ENCODE results near the gene INPP5A.

GRCh38 chr10:132606031-132606491, 68.5 kb downstream of the INPP5A start:
- TF ChIP-seq POLR2A (IDR thresholded peaks at IDR 0.05; ENCODE audit: low read depth, low read length) = no peak
- no peak for TF ChIP-seq POLR2AphosphoS5 (IDR thresholded peaks at IDR 0.05; ENCODE audit: low read depth, low read length)
- TF ChIP-seq TAF1 (IDR thresholded peaks at IDR 0.05; ENCODE audit: low read depth, low read length) = no peak
- no peak for TF ChIP-seq POU2F2 (IDR thresholded peaks at IDR 0.05; ENCODE audit: low read depth, low read length)
- no peak for TF ChIP-seq SPI1 (IDR thresholded peaks at IDR 0.05; ENCODE audit: low read depth, low read length)
